ENCODE results near the gene KLHL25. TPM values are rescaled to one million over a fixed set of nuclear protein-coding genes. Genes with fewer than 3 reads are reported as not detected.

Gene KLHL25
- total RNA-seq, 1 donor from 2014 or later: 19.3 TPM

- no peak for DNase-seq (ENCODE audit: low read depth, low spot score)
- no peak for TF ChIP-seq CTCF (conservative IDR thresholded peaks at IDR 0.05)
- no peaks in the 10 kb centered on the region for H3K36me3 Mint-ChIP-seq (ENCODE audit: low read depth)
- H3K4me1 Mint-ChIP-seq: no peaks in the 10 kb centered on the region
- no peak overlapping the region for H3K27ac Mint-ChIP-seq (ENCODE audit: unreplicated experiment)
- no peak overlapping the region for H3K4me3 Mint-ChIP-seq
- H3K9me3 Mint-ChIP-seq: no peaks in the 10 kb centered on the region
- no peaks in the 10 kb centered on the region for H3K27me3 Mint-ChIP-seq (ENCODE audit: low read depth)
These were observed 34.1 kb upstream of the KLHL25 start for GRCh38 chr15:85828874-85829273.

- H3K27me3 Mint-ChIP-seq (ENCODE audit: low read depth): no peaks in the 10 kb centered on the region
- no peaks in the 10 kb centered on the region for H3K36me3 Mint-ChIP-seq (ENCODE audit: low read depth)
- no peaks in the 10 kb centered on the region for H3K4me1 Mint-ChIP-seq
- H3K27ac Mint-ChIP-seq (ENCODE audit: unreplicated experiment): no peak overlapping the region
- no peak for DNase-seq (ENCODE audit: low read depth, low spot score)
- no peaks in the 10 kb centered on the region for H3K9me3 Mint-ChIP-seq
- TF ChIP-seq CTCF (conservative IDR thresholded peaks at IDR 0.05): no peak
- no peak overlapping the region for H3K4me3 Mint-ChIP-seq
These were observed 33.4 kb upstream of the KLHL25 start for GRCh38 chr15:85828126-85828525.

GRCh38 chr15:85826756-85827515 is 32.2 kb upstream of the KLHL25 start:
- TF ChIP-seq CTCF (conservative IDR thresholded peaks at IDR 0.05): no peak
- no peaks in the 10 kb centered on the region for H3K4me1 Mint-ChIP-seq
- H3K36me3 Mint-ChIP-seq (ENCODE audit: low read depth): no peaks in the 10 kb centered on the region
- no peak for DNase-seq (ENCODE audit: low read depth, low spot score)
- H3K4me3 Mint-ChIP-seq: no peak overlapping the region
- no peak overlapping the region for H3K27ac Mint-ChIP-seq (ENCODE audit: unreplicated experiment)
- H3K27me3 Mint-ChIP-seq (ENCODE audit: low read depth): no peaks in the 10 kb centered on the region
- no peaks in the 10 kb centered on the region for H3K9me3 Mint-ChIP-seq

GRCh38 chr15:85825719-85826118 is 31.0 kb upstream of the KLHL25 start:
- H3K4me1 Mint-ChIP-seq: no peaks in the 10 kb centered on the region
- no peaks in the 10 kb centered on the region for H3K36me3 Mint-ChIP-seq (ENCODE audit: low read depth)
- H3K9me3 Mint-ChIP-seq: no peaks in the 10 kb centered on the region
- no peak for DNase-seq (ENCODE audit: low read depth, low spot score)
- H3K4me3 Mint-ChIP-seq: no peak overlapping the region
- H3K27me3 Mint-ChIP-seq (ENCODE audit: low read depth): no peaks in the 10 kb centered on the region
- TF ChIP-seq CTCF (conservative IDR thresholded peaks at IDR 0.05): no peak
- no peak overlapping the region for H3K27ac Mint-ChIP-seq (ENCODE audit: unreplicated experiment)

DNA sequence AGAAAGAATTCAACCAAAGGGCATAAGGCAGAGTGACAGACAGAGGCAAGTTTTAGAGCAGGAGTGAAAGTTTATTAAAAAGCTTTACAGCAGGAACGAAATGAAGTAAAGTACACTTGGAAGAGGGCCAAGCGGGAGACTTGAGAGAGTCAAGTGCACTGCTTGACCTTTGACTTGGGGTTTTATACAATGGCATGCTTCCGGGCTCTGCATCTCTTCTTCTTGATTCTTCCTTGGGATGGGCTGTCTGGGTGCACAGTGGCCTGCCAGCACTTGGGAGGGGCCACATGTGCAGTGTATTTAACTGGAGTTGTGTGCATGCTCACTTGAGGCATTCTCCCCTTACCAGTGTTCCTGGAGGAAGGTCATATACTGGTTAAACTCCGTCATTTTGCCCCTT is 30.4 kb upstream of the KLHL25 start:
- H3K4me1 Mint-ChIP-seq: no peaks in the 10 kb centered on the region
- H3K4me3 Mint-ChIP-seq: no peak overlapping the region
- DNase-seq (ENCODE audit: low read depth, low spot score): no peak
- H3K27ac Mint-ChIP-seq (ENCODE audit: unreplicated experiment): no peak overlapping the region
- H3K27me3 Mint-ChIP-seq (ENCODE audit: low read depth): no peaks in the 10 kb centered on the region
- no peak for TF ChIP-seq CTCF (conservative IDR thresholded peaks at IDR 0.05)
- no peaks in the 10 kb centered on the region for H3K9me3 Mint-ChIP-seq
- no peaks in the 10 kb centered on the region for H3K36me3 Mint-ChIP-seq (ENCODE audit: low read depth)
